Panc1 (cell line): ENCODE results near the gene ZNF91.
"Not testable (repeated sequence)": the region's sequence is repeated elsewhere in the genome, so short reads cannot be mapped to it uniquely, and the experiment has no call there.

Experiments used
- POLR2AphosphoS5 ChIP-seq: IDR thresholded peaks from 2 replicates; pipeline ENCODE4 v1.6.1; 2012; ENCODE audit warnings: mild to moderate bottlenecking, low read depth, low read length, moderate library complexity
- REST ChIP-seq, 2 experiments: IDR thresholded peaks; 2 replicates each; pipeline ENCODE4 v1.6.1; 2011 to 2012; ENCODE audit warnings: low read depth in 2 of 2, control low read depth in 1 of 2, low read length in 1 of 2, mild to moderate bottlenecking in 1 of 2, moderate library complexity in 1 of 2; ENCODE audit not compliant: insufficient read depth in 1 of 2
- SIN3A ChIP-seq: IDR thresholded peaks from 2 replicates; pipeline ENCODE4 v1.6.1; 2012; ENCODE audit warnings: low read depth, mild to moderate bottlenecking, low read length, moderate library complexity, borderline replicate concordance; ENCODE audit not compliant: insufficient read depth
- TCF7L2 ChIP-seq: IDR thresholded peaks from 2 replicates; pipeline ENCODE4 v1.6.1; 2011; ENCODE audit warnings: mild to moderate bottlenecking, low read depth, low read length, inconsistent platforms
- TF ChIP-seq, protein P1 (sequence below): fragments of 450-650 bp; IDR thresholded peaks from 2 replicates; pipeline ENCODE4 v1.5.1; 2017; ENCODE audit warnings: mild to moderate bottlenecking

GRCh38 chr19:23318941-23319340, 76.3 kb downstream of the ZNF91 start:
- TF ChIP-seq, protein P1, sequence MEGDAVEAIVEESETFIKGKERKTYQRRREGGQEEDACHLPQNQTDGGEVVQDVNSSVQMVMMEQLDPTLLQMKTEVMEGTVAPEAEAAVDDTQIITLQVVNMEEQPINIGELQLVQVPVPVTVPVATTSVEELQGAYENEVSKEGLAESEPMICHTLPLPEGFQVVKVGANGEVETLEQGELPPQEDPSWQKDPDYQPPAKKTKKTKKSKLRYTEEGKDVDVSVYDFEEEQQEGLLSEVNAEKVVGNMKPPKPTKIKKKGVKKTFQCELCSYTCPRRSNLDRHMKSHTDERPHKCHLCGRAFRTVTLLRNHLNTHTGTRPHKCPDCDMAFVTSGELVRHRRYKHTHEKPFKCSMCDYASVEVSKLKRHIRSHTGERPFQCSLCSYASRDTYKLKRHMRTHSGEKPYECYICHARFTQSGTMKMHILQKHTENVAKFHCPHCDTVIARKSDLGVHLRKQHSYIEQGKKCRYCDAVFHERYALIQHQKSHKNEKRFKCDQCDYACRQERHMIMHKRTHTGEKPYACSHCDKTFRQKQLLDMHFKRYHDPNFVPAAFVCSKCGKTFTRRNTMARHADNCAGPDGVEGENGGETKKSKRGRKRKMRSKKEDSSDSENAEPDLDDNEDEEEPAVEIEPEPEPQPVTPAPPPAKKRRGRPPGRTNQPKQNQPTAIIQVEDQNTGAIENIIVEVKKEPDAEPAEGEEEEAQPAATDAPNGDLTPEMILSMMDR, result not testable (repeated sequence)
- not testable (repeated sequence) for TF ChIP-seq POLR2AphosphoS5; TCF7L2; REST (IDR thresholded peaks at IDR 0.05; ENCODE audit: insufficient read depth in 1 of 2, low read depth in 2 of 2, low read length in 1 of 2); SIN3A
